Urinary bladder (tissue), 4 donors: Measurements from ENCODE around the gene EXD2. TPM values are rescaled to one million over a fixed set of nuclear protein-coding genes. Genes with fewer than 3 reads are reported as not detected.

Experiments used
- DNase-seq: peaks from one replicate; pipeline ENCODE4 v3.0.0-alpha.2; 2015; ENCODE audit errors: extremely low spot score
- H3K27ac ChIP-seq: one replicate; pipeline ENCODE4 v1.5.1; 2013; ENCODE audit warnings: low read depth, mild to moderate bottlenecking, moderate library complexity
- H3K36me3 ChIP-seq: one replicate; pipeline ENCODE4 v1.6.1; 2013; ENCODE audit warnings: mild to moderate bottlenecking, moderate library complexity; ENCODE audit not compliant: insufficient read depth
- H3K4me1 ChIP-seq: one replicate; pipeline ENCODE4 v1.6.1; 2013; ENCODE audit warnings: mild to moderate bottlenecking, moderate library complexity; ENCODE audit not compliant: insufficient read depth
- H3K4me3 ChIP-seq: one replicate; pipeline ENCODE4 v1.5.1; 2013; ENCODE audit warnings: low read depth, low read length
- WGBS: extraction: QIAGEN DNeasy Blood & Tissue Kit; methylation state at CpG from one replicate; pipeline ENCODE4 v1.1.7; 2013; 5-methylcytosine and 5-hydroxymethylcytosine counted together
- polyA plus RNA-seq: library from polyadenylated mRNA; stranded (reverse); fragments of 200-250 nt; gene quantifications from one replicate; pipeline ENCODE4 v1.2.3, GENCODE V29; 2013
- total RNA-seq: library from RNA; depleted of rRNA; stranded (reverse); fragments of >200 nt; gene quantifications from one replicate; pipeline ENCODE4 v1.2.3, GENCODE V29; 2014
- donor health status: healthy with polysubstance abuse.
- donor health status: healthy.

EXD2 gene
- total and polyA plus RNA-seq, 2 donors = 17.1 to 18.6 TPM

DNA sequence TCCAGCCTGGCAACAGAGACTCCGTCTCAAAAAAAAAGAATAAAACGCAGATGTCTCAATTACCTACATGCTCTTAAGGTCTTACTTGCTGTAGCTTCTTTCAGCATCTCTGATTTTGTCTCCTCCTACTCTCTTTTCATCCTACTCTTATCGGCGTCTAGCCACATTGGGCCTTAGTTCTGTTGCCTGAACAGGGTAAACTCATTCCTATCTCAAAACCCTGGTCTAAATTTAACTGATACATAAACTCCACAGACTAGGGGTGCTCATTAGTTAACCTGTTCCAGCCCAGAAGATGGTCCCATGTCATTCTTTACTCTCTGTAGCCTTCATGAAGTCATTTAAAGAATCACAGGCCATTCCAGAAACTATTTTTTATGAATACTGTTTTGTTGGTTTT, 33.6 kb downstream of the EXD2 start:
- Histone ChIP-seq H3K4me3 (no peak overlapping the region), H3K27ac (no peak overlapping the region), H3K36me3 (no peaks in the 10 kb centered on the region), H3K4me1 (no peaks in the 10 kb centered on the region)
- no peak for DNase-seq
- 73% methylated on average over 4 of the region's 4 CpGs for WGBS

DNA sequence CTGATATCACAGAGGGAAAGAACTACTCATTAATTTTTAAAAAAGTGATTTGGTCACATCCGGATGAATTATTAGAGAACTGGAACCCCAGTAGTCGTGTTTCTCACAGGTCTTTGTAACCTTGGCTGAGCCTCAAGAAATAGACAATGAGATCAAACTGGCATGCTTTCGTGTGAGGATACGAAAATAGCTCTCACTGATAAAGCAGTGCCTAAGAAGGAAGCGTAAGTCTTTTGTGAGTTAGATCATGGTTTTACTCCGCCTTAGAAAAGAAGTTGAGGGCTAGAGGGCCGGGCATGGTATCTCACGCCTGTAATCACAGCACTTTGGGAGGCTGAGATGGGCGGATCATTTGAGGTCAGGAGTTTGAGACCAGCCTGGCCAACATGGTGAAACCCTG, 34.9 kb downstream of the EXD2 start:
- Histone ChIP-seq H3K27ac (no peak overlapping the region), H3K4me3 (no peak overlapping the region), H3K4me1 (no peaks in the 10 kb centered on the region), H3K36me3 (no peaks in the 10 kb centered on the region)
- no peak for DNase-seq
- 44% methylated on average over 9 of the region's 9 CpGs for WGBS

DNA sequence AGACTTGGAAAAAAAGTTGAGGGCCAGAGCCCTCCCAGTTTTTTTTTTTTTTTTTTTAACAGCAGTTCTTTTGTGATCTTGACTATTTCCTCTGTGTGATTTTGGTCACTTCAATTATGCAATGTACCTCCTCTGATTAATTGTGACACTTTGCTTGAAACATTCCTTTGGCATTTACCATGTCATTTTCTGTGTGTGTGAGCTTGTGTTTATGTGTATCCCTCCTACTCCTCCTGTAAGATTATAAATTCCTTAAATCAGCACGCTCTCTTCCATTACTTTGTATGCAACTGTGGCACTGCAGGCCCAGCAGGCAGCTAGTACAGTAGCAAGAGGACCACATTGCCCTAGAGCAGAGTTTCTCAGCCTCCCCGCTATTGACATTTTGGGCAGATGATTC, 35.4 kb downstream of the EXD2 start:
- 76% methylated on average over 2 of the region's 2 CpGs for WGBS
- H3K27ac ChIP-seq = no peak overlapping the region
- H3K4me3 ChIP-seq = no peak overlapping the region
- no peaks in the 10 kb centered on the region for H3K36me3 ChIP-seq
- no peak for DNase-seq
- no peaks in the 10 kb centered on the region for H3K4me1 ChIP-seq

DNA sequence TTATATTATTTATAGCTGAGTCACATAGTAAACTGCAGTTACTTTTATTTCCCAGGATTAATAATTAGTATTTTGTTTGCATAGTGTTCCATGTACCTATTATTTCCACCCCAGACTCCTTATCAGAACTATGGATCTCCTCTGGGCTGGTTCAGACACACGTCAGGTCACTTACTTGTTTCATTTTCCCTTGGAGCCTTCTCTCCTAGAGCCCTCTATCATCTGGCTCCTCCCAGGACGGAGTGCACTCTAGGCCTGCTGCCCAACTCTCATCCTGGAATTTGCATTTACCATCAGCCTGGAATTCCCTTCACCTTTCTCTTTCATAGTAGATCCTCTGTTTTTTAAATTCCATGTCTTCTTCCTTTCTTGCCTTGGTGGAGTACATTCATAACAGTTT, 40.2 kb downstream of the EXD2 start:
- Histone ChIP-seq H3K27ac (no peak overlapping the region), H3K36me3 (no peaks in the 10 kb centered on the region), H3K4me3 (no peak overlapping the region), H3K4me1 (no peaks in the 10 kb centered on the region)
- DNase-seq = no peak
- WGBS = 59% methylated on average over 2 of the region's 2 CpGs

DNA sequence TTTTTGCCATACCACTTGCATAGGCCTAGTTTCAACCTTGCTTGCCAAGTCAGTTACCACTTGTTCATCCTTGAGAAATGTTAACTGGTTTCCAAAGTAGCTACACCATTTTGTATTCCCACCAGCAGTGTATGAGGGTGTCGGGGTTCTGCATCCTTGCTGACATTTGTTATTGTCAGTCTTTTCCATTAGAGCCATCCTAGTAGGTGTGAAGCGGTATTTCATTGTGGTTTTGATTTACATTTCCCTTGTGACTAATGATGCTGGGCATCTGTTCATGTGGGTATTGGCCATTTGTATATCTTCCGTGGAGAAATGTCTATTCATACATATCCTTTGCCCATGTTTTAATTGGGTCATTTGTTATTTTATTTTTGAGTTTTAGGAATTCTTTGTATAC, 41.1 kb downstream of the EXD2 start:
- no peaks in the 10 kb centered on the region for H3K36me3 ChIP-seq
- WGBS = 93% methylated on average over 3 of the region's 3 CpGs
- H3K27ac ChIP-seq = no peak overlapping the region
- DNase-seq = no peak
- H3K4me3 ChIP-seq = no peak overlapping the region
- H3K4me1 ChIP-seq = no peaks in the 10 kb centered on the region

- H3K4me1 ChIP-seq = no peaks in the 10 kb centered on the region
- no peaks in the 10 kb centered on the region for H3K36me3 ChIP-seq
- no peak for DNase-seq
These were observed 42.8 kb downstream of the EXD2 start for GRCh38 chr14:69234106-69234505.

GRCh38 chr14:69235708-69236107, 44.4 kb downstream of the EXD2 start:
- no peak overlapping the region for H3K4me3 ChIP-seq
- H3K4me1 ChIP-seq = no peaks in the 10 kb centered on the region
- WGBS = 88% methylated on average over 1 of the region's 1 CpG
- no peak for DNase-seq
- H3K36me3 ChIP-seq = no peaks in the 10 kb centered on the region
- no peak overlapping the region for H3K27ac ChIP-seq

More at GRCh38 chr14:69234106-69234505, 42.8 kb downstream of the EXD2 start:
- H3K27ac ChIP-seq = no peak overlapping the region
- no peak overlapping the region for H3K4me3 ChIP-seq

- no peak overlapping the region for H3K4me3 ChIP-seq
- H3K36me3 ChIP-seq = no peaks in the 10 kb centered on the region
- WGBS = 95% methylated on average over 1 of the region's 1 CpG
- no peak overlapping the region for H3K27ac ChIP-seq
- DNase-seq = no peak
- H3K4me1 ChIP-seq = no peaks in the 10 kb centered on the region
These were observed 45.8 kb downstream of the EXD2 start for GRCh38 chr14:69237142-69237541.

DNA sequence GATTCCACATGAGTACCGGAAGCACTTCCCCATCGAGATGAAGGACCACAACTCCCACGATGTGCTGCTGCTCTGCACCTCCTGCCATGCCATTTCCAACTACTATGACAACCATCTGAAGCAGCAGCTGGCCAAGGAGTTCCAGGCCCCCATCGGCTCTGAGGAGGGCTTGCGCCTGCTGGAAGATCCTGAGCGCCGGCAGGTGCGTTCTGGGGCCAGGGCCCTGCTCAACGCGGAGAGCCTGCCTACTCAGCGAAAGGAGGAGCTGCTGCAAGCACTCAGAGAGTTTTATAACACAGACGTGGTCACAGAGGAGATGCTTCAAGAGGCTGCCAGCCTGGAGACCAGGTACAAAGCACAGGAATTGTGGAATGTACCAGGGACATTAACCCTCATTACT, 46.3 kb downstream of the EXD2 start:
- Histone ChIP-seq H3K4me3 (no peak overlapping the region), H3K36me3 (no peaks in the 10 kb centered on the region), H3K27ac (no peak overlapping the region), H3K4me1 (no peaks in the 10 kb centered on the region)
- no peak for DNase-seq
- 91% methylated on average over 12 of the region's 12 CpGs for WGBS

- WGBS = 93% methylated on average over 4 of the region's 4 CpGs
- H3K36me3 ChIP-seq = no peaks in the 10 kb centered on the region
These were observed 47.6 kb downstream of the EXD2 start for GRCh38 chr14:69238883-69239282.

DNA sequence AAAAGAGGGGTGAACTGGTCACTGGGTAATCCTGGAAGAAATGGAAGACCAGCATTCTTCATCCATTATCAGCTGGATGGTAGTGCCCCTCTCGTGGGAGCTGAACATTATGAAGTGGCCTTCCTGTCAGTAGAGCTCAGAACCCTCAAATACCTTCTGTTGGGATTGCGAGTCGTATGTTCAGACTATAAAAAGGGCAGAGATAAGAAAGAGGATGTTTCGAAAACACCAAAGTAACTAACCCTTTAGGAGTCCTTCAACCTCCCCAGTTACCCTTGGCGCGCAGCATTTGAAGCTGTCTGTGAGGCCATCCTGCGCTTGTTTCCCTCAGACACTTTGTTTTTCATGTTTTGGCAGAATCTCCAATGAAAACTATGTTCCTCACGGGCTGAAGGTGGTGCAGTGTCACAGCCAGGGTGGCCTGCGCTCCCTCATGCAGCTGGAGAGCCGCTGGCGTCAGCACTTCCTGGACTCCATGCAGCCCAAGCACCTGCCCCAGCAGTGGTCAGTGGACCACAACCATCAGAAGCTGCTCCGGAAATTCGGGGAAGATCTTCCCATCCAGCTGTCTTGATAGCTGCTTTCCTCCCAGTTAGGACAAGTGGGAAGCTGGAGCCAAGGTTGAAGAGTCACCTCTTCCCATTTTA, 49.4 kb downstream of the EXD2 start:
- H3K27ac ChIP-seq = no peak overlapping the region
- no peak for DNase-seq
- WGBS = 83% methylated on average over 13 of the region's 13 CpGs
- H3K4me3 ChIP-seq = no peak overlapping the region
- no peaks in the 10 kb centered on the region for H3K4me1 ChIP-seq
- H3K36me3 ChIP-seq = no peaks in the 10 kb centered on the region

More at GRCh38 chr14:69238883-69239282, 47.6 kb downstream of the EXD2 start:
- DNase-seq = no peak
- H3K4me3 ChIP-seq = no peak overlapping the region
- no peak overlapping the region for H3K27ac ChIP-seq
- H3K4me1 ChIP-seq = no peaks in the 10 kb centered on the region

GRCh38 chr14:69241577-69241976, 50.3 kb downstream of the EXD2 start:
- Histone ChIP-seq H3K36me3 (no peaks in the 10 kb centered on the region), H3K27ac (no peak overlapping the region), H3K4me1 (no peaks in the 10 kb centered on the region), H3K4me3 (no peak overlapping the region)
- no peak for DNase-seq
- 64% methylated on average over 2 of the region's 2 CpGs for WGBS

GRCh38 chr14:69242311-69243224, 51.3 kb downstream of the EXD2 start:
- no peak overlapping the region for H3K4me3 ChIP-seq
- H3K27ac ChIP-seq = no peak overlapping the region
- DNase-seq = peak; percentile 59
- 54% methylated on average over 10 of the region's 10 CpGs for WGBS
- no peaks in the 10 kb centered on the region for H3K4me1 ChIP-seq
- H3K36me3 ChIP-seq = no peaks in the 10 kb centered on the region

DNA sequence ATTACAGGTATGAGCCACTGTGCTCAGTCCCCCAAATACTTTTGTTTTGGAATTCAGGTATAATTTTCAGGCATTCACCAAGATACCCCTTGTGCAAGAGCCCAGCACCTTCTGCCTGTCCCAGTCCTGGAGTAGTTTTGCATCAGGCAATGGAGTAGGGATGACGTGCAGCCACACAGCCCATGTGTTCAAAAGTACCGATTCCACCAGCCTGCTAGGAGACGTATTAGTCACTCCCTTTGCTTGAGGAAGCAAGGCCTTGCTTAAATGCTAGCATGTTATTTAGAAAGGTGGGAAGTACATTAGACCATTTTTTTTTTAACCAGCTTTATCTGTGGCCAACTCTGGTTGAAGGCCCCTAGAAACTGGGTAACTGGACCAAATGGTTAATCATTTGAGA, 53.6 kb downstream of the EXD2 start:
- WGBS = 94% methylated on average over 3 of the region's 3 CpGs
- H3K36me3 ChIP-seq = no peaks in the 10 kb centered on the region
- no peak overlapping the region for H3K27ac ChIP-seq
- H3K4me1 ChIP-seq = no peaks in the 10 kb centered on the region
- H3K4me3 ChIP-seq = no peak overlapping the region
- DNase-seq = no peak
